ENCODE data around the gene FIGNL1.

Gene FIGNL1, protein sequence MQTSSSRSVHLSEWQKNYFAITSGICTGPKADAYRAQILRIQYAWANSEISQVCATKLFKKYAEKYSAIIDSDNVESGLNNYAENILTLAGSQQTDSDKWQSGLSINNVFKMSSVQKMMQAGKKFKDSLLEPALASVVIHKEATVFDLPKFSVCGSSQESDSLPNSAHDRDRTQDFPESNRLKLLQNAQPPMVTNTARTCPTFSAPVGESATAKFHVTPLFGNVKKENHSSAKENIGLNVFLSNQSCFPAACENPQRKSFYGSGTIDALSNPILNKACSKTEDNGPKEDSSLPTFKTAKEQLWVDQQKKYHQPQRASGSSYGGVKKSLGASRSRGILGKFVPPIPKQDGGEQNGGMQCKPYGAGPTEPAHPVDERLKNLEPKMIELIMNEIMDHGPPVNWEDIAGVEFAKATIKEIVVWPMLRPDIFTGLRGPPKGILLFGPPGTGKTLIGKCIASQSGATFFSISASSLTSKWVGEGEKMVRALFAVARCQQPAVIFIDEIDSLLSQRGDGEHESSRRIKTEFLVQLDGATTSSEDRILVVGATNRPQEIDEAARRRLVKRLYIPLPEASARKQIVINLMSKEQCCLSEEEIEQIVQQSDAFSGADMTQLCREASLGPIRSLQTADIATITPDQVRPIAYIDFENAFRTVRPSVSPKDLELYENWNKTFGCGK

DNA sequence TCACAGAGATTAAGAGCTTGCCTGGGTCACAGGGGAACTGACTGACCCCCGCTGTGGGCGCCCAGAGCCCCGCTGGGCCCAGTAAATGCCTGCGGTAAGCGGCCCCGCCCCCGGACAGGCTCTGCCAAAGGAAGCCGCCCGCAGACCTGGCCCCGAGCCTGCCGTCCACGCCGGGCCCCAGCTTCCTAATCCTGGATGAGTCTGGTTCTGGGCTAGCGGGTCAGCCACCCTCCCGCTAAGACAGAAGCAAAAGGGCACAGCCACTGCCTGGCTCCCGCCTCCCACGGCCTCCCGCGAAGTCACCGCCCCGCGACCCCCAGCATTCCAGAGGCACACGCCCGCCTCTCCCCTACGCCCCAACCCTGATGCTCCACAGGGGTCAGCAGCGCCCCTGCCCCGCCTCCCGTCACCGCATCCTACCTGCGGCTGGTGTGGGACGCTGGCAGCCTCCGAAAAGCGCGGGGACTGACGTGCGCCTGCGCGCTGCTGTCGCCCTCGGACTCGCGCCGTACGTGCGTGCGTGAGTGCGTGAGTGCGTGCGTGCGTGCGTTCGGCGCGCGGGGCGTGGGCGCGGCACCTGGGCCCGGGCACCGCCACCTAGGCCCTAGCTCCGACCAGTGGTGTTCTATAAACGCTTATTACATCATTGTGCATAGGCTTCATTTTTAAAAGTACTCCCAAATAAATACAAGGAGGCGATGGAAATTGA lies at the start of gene FIGNL1:
FIGNL1 (minus strand) TSS at position 470 of the 709 bp plus-strand sequence. CDS start 3,063 bp downstream, outside the sequence.
- Histone ChIP-seq H3K27me3 (ENCODE audit: insufficient read depth, poor library complexity, severe bottlenecking) (no peaks in the 10 kb centered on the region), H3K27ac (ENCODE audit: poor library complexity, severe bottlenecking) (peak within 1 kb of the TSS; percentile 46), H3K9me3 (ENCODE audit: severe bottlenecking) (no peaks in the 10 kb centered on the region), H3K4me3 (ENCODE audit: severe bottlenecking) (peak within 1 kb of the TSS; percentile 88), H3K4me1 (ENCODE audit: insufficient read depth, poor library complexity, severe bottlenecking) (peaks cover 23% of the 10 kb centered on the region), H3K36me3 (ENCODE audit: low read depth) (peaks cover 36% of the 10 kb centered on the region)
- DNase-seq (ENCODE audit: low spot score), result no peak
- TF ChIP-seq, protein P1, sequence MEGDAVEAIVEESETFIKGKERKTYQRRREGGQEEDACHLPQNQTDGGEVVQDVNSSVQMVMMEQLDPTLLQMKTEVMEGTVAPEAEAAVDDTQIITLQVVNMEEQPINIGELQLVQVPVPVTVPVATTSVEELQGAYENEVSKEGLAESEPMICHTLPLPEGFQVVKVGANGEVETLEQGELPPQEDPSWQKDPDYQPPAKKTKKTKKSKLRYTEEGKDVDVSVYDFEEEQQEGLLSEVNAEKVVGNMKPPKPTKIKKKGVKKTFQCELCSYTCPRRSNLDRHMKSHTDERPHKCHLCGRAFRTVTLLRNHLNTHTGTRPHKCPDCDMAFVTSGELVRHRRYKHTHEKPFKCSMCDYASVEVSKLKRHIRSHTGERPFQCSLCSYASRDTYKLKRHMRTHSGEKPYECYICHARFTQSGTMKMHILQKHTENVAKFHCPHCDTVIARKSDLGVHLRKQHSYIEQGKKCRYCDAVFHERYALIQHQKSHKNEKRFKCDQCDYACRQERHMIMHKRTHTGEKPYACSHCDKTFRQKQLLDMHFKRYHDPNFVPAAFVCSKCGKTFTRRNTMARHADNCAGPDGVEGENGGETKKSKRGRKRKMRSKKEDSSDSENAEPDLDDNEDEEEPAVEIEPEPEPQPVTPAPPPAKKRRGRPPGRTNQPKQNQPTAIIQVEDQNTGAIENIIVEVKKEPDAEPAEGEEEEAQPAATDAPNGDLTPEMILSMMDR (IDR thresholded peaks at IDR 0.05; ENCODE audit: poor library complexity, severe bottlenecking), result no peak
- peak; percentile 82 for ATAC-seq (ENCODE audit: low read depth)

DNA sequence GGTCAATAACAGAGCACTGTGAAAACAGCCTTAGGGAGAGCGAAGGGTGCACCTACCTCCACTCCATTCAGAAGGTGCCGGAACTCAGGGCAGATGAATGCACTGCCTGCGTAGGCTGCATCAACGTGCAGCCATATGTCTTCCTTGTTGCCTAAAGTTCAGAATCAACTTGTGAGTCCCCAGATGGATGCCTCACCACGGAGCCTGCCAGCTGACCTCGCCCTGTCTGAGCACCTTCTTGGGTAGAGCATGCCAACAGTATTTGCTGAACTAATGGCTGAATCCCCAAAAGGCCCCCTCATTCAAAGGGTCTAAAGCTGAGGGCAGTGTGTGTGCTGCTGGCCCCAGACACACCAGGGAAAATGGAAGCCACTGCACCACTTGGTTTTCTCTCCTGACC lies 48.9 kb upstream of the FIGNL1 start:
- H3K4me1 ChIP-seq (ENCODE audit: insufficient read depth, poor library complexity, severe bottlenecking), result peaks cover 36% of the 10 kb centered on the region
- ATAC-seq (ENCODE audit: low read depth), result no peak

GRCh38 chr7:50497968-50498367 lies 47.8 kb upstream of the FIGNL1 start:
- no peak overlapping the region for H3K4me3 ChIP-seq (ENCODE audit: severe bottlenecking)
- DNase-seq (ENCODE audit: low spot score) (no peak), ATAC-seq (ENCODE audit: low read depth) (no peak)
- no peaks in the 10 kb centered on the region for H3K36me3 ChIP-seq (ENCODE audit: low read depth)
- H3K4me1 ChIP-seq (ENCODE audit: insufficient read depth, poor library complexity, severe bottlenecking), result peaks cover 32% of the 10 kb centered on the region
- H3K9me3 ChIP-seq (ENCODE audit: severe bottlenecking), result no peaks in the 10 kb centered on the region
- TF ChIP-seq, protein P1 (IDR thresholded peaks at IDR 0.05; ENCODE audit: poor library complexity, severe bottlenecking), result no peak
- peak overlapping the region; percentile 32 for H3K27ac ChIP-seq (ENCODE audit: poor library complexity, severe bottlenecking)
- H3K27me3 ChIP-seq (ENCODE audit: insufficient read depth, poor library complexity, severe bottlenecking), result no peaks in the 10 kb centered on the region

More for the DNA sequence above, 48.9 kb upstream of the FIGNL1 start:
- DNase-seq (ENCODE audit: low spot score), result no peak
- no peak overlapping the region for H3K27ac ChIP-seq (ENCODE audit: poor library complexity, severe bottlenecking)
- H3K9me3 ChIP-seq (ENCODE audit: severe bottlenecking), result no peaks in the 10 kb centered on the region
- TF ChIP-seq, protein P1 (IDR thresholded peaks at IDR 0.05; ENCODE audit: poor library complexity, severe bottlenecking), result no peak
- no peaks in the 10 kb centered on the region for H3K27me3 ChIP-seq (ENCODE audit: insufficient read depth, poor library complexity, severe bottlenecking)
- H3K36me3 ChIP-seq (ENCODE audit: low read depth), result no peaks in the 10 kb centered on the region
- no peak overlapping the region for H3K4me3 ChIP-seq (ENCODE audit: severe bottlenecking)

DNA sequence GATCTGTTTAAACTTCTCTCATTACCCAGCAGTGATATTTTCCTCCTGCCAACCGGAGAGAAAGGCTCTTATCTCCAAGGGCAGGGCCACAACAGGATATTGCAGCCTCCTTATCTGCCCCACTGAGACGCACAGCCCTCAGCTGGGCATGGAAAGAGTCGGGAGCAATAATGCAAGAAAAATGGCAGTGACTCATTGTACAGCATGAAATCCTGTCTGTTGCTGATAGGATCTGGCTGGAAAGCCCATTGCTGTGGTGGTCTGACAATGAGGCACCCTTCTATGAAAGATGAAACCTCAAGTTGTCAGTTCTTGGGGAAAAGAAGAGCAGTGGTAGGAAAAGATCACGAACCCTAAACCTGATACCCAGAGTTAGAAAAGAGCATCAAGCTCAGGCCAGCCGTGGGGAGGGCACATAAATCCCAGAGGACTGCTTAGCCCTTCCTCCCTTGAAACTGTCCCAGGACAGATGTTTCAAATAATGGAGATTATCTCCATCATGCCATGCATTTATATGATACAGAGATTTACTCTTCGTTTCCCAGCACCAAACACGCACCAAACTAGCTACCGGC lies 47.0 kb upstream of the FIGNL1 start:
- Histone ChIP-seq H3K9me3 (ENCODE audit: severe bottlenecking) (no peaks in the 10 kb centered on the region), H3K36me3 (ENCODE audit: low read depth) (no peaks in the 10 kb centered on the region), H3K27me3 (ENCODE audit: insufficient read depth, poor library complexity, severe bottlenecking) (no peaks in the 10 kb centered on the region), H3K4me3 (ENCODE audit: severe bottlenecking) (no peak overlapping the region), H3K4me1 (ENCODE audit: insufficient read depth, poor library complexity, severe bottlenecking) (peaks cover 23% of the 10 kb centered on the region), H3K27ac (ENCODE audit: poor library complexity, severe bottlenecking) (peak overlapping the region; percentile 32)
- DNase-seq (ENCODE audit: low spot score) (no peak), ATAC-seq (ENCODE audit: low read depth) (no peak)
- TF ChIP-seq, protein P1 (IDR thresholded peaks at IDR 0.05; ENCODE audit: poor library complexity, severe bottlenecking), result no peak
